ENCODE measurements around the gene USP28.
A peak's percentile ranks its signal among the peaks of the same experiment; 100 is the strongest.
"Not testable (repeated sequence)": the region's sequence is repeated elsewhere in the genome, so short reads cannot be mapped to it uniquely, and the experiment has no call there.

USP28 gene

DNA sequence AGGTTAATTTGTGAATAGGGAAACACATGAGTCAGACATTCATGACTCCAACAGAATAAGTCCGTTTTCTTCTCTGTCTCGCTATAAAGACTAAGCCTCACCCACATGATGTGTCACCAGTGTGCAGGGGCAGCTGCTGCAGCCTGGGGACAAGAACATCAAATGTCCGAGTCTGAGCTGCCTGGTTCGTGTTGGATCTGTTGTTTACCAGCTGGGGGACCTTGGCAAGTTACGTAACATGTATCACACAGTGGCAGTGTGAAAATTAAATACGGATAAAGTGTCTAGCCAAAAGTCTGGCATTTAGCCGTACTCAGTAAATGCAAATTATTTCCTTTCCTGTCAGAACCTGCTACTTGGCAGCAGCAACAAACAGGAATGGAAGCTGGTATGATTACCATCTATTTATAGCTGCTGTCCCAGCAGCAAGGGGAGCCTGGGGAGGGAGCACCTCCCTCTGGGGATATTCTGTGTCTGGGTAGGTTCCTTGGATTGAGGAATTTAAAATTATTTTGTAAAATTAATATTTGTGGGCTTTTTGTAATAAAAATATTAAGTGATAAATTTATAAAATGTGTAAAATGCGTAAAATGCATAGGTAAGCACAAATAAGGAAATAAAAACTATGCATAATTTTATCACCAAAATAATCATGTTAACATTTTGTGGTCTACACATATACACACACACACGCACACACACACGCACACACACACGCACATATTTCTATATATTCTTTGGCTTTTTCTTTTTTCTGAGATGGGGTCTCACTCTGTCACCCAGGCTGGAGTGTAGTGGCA is 97.1 kb downstream of the USP28 start:
- DNase-seq (ENCODE audit: insufficient read length, low spot score) (no peak), FAIRE-seq (no peak)
- TF ChIP-seq, protein P1, sequence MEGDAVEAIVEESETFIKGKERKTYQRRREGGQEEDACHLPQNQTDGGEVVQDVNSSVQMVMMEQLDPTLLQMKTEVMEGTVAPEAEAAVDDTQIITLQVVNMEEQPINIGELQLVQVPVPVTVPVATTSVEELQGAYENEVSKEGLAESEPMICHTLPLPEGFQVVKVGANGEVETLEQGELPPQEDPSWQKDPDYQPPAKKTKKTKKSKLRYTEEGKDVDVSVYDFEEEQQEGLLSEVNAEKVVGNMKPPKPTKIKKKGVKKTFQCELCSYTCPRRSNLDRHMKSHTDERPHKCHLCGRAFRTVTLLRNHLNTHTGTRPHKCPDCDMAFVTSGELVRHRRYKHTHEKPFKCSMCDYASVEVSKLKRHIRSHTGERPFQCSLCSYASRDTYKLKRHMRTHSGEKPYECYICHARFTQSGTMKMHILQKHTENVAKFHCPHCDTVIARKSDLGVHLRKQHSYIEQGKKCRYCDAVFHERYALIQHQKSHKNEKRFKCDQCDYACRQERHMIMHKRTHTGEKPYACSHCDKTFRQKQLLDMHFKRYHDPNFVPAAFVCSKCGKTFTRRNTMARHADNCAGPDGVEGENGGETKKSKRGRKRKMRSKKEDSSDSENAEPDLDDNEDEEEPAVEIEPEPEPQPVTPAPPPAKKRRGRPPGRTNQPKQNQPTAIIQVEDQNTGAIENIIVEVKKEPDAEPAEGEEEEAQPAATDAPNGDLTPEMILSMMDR (IDR thresholded peaks at IDR 0.05; ENCODE audit: insufficient read depth, missing control alignments): no peak

DNA sequence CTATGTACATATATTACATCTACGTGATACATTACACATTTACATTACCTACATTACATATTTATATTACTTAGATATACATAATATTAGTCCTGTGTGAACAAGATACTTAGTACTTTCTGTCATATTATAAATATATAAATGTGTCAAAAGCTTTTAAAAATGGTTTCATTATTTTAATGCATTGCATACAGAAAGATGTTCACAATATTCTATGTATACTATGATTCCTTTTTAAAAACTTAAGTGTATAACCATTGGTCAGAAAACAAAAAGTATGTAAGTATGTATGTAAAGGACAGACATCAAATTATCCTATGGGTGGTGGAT is 101.2 kb downstream of the USP28 start:
- DNase-seq (ENCODE audit: insufficient read length, low spot score) (no peak), FAIRE-seq (no peak)
- TF ChIP-seq, protein P1 (IDR thresholded peaks at IDR 0.05; ENCODE audit: insufficient read depth, missing control alignments): no peak

DNA sequence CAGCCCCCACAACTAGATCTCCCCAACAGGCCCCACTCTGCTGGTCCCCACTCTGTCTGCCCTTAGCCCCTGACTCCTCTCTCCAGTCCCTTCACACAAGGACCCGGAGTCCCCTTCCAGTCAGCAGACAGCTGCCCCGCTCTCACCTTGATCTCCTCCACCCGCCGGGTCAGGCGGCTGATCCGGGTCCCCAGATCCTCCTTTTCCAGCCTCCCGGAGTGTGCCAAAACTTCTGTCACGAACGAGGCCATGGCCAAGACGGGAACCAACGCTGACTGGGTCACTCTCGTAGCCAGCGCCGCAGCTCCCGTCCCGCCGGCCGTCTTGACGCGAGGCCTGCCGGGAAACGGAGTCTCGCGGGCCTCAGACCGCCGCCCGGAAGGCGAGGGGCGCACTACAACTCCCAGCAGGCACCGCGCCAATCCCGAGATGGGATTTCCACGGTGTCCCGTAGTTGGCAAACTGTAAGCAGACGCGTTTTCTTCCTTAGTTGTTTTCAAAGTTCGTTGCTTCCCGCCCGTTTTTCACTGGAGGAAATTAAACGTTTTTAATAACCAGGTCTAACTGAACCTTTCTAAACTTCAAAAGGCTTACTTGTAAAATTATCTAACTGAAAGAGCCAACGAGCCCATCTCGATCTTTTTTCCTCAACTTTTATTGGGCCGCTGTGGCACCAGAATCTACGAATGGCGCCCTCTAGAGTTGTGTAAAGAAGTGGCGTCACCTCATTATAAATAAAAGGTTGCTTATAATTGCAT is 101.8 kb downstream of the USP28 start, which contains the start of gene ZW10:
ZW10 (minus strand) TSS at position 277 of the 758 bp plus-strand sequence; CDS start at position 251, 26 bp downstream.
- FAIRE-seq: no peak
- no peak for DNase-seq (ENCODE audit: insufficient read length, low spot score)
- TF ChIP-seq, protein P1 (IDR thresholded peaks at IDR 0.05; ENCODE audit: insufficient read depth, missing control alignments): peak; percentile 70

DNA sequence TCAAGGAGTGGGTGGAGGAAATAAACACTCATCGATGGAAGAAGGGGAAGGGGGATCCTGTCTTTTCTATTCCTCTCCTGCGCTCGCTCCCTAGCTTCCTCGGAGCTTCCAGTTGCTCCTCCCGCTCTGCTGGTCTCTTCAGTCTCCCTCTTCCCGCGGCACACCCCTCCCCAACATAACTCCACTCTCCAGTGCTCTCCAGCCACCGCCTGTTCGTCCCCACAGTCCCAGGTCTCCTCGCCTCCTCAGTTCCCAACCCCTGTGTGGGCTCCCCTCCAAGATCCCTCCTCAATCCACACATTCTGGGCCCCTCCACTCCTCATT is 102.3 kb downstream of the USP28 start:
- no peak for FAIRE-seq
- DNase-seq (ENCODE audit: insufficient read length, low spot score): no peak
- TF ChIP-seq, protein P1 (IDR thresholded peaks at IDR 0.05; ENCODE audit: insufficient read depth, missing control alignments): no peak

DNA sequence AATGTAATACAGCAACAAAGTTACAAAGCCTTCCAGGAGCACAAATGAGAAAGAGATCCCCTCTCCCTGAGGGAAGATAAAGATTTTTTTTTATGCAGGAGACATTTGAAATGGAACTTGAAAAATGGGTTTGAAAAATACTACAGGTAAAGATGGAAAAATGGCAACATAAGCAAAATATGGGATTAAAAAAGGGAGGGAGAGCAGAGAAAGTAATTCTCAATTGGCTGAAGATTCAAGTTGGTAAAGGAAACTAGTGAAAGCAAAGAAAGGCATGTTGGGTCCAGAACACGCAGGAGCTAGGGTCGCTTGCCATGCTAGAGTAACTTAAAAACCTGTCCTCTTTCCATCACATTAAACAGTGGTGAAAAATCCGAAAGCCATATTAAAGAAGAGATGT is 103.4 kb downstream of the USP28 start:
- FAIRE-seq: no peak
- TF ChIP-seq, protein P1 (IDR thresholded peaks at IDR 0.05; ENCODE audit: insufficient read depth, missing control alignments): no peak
- DNase-seq (ENCODE audit: insufficient read length, low spot score): no peak

DNA sequence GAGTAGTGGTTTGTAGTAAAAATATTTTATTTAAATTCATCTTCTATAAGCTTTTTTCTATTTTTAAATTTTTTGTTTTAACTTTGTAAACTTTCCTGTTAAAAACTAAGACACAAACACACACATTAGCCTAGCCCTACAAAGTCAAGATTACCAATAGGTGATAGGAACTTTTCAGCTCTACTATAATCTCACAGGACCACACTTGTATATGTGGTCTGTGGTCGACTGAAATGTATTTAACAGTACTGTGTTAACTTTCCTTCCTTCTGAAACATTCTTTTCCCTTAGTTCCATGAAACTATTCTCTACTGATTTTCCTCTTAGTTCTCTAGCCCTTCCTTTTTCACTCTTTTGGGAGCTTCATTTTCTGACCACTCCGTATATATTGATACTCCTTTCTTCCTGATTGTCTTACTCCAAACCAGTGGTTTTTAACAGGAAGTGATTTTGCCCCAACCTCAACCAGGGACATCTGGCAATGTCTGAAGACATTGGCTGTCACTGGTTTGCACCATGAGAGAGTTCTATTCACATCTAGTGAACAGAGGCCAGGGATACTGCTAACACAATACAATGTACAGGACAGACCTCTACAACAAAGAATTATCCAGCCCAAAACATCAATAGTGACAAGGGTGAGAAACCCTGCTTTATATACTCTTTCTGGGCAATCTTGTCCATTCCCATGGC is 110.7 kb downstream of the USP28 start:
- DNase-seq (ENCODE audit: insufficient read length, low spot score): no peak
- FAIRE-seq: no peak
- TF ChIP-seq, protein P1 (IDR thresholded peaks at IDR 0.05; ENCODE audit: insufficient read depth, missing control alignments): no peak

DNA sequence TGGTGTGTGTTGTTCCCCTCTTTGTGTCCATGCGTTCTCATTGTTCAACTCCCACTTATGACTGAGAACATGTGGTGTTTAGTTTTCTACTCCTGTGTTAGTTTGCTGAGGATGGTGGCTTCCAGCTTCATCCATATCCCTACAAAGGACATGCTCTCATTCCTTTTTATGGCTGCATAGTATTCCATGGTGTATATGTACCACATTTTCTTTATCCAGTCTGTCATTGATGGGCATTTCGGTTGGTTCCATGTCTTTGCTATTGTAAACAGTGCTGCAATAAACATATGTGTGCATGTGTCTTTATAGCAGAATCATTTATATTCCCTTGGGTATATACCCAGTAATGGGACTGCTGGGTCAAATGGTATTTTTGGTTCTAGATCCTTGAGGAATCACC is 112.3 kb downstream of the USP28 start:
- not testable (repeated sequence) for DNase-seq (ENCODE audit: insufficient read length, low spot score); FAIRE-seq
